ENCODE results near the gene LUC7L3.

DNA sequence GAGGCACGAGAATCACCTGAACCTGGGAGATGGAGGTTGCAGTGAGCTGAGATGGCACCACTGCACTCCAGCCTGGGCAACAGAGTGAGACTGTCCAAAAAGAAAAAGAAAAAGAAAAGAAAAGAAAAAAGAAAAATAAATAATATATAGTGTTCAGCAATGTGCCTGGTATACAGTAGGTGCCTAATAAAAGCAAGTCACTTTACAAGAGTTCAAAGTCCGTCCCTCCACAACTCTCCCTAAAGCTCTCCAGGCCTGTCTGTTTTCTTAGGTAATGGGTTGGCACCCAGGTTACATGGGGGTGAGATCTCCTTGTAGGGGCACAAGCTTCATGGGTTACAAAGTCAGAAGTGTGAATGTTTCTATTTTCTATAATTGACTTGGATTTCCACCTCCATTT, 64.5 kb downstream of the LUC7L3 start:
- TF ChIP-seq IKZF3 (tag by site-specific recombination; IDR thresholded peaks at IDR 0.05), result no peak
- TF ChIP-seq TCF7L2 (IDR thresholded peaks at IDR 0.05; ENCODE audit: borderline replicate concordance, low read depth, low read length), result no peak
- TF ChIP-seq, protein P1, sequence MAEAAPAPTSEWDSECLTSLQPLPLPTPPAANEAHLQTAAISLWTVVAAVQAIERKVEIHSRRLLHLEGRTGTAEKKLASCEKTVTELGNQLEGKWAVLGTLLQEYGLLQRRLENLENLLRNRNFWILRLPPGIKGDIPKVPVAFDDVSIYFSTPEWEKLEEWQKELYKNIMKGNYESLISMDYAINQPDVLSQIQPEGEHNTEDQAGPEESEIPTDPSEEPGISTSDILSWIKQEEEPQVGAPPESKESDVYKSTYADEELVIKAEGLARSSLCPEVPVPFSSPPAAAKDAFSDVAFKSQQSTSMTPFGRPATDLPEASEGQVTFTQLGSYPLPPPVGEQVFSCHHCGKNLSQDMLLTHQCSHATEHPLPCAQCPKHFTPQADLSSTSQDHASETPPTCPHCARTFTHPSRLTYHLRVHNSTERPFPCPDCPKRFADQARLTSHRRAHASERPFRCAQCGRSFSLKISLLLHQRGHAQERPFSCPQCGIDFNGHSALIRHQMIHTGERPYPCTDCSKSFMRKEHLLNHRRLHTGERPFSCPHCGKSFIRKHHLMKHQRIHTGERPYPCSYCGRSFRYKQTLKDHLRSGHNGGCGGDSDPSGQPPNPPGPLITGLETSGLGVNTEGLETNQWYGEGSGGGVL (tag by site-specific recombination; IDR thresholded peaks at IDR 0.05), result no peak
- no peak for TF ChIP-seq ZNF140 (tag by site-specific recombination; IDR thresholded peaks at IDR 0.05)
- TF ChIP-seq PRDM4 (tag by site-specific recombination; IDR thresholded peaks at IDR 0.05), result no peak
- TF ChIP-seq, protein P2, sequence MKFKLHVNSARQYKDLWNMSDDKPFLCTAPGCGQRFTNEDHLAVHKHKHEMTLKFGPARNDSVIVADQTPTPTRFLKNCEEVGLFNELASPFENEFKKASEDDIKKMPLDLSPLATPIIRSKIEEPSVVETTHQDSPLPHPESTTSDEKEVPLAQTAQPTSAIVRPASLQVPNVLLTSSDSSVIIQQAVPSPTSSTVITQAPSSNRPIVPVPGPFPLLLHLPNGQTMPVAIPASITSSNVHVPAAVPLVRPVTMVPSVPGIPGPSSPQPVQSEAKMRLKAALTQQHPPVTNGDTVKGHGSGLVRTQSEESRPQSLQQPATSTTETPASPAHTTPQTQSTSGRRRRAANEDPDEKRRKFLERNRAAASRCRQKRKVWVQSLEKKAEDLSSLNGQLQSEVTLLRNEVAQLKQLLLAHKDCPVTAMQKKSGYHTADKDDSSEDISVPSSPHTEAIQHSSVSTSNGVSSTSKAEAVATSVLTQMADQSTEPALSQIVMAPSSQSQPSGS (tag by site-specific recombination; IDR thresholded peaks at IDR 0.05; ENCODE audit: low read depth), result no peak
- no peak for TF ChIP-seq ZNF48 (tag by site-specific recombination; IDR thresholded peaks at IDR 0.05)
